Measurements from ENCODE around the gene UNC80. TPM values are rescaled to one million over a fixed set of nuclear protein-coding genes. Genes with fewer than 3 reads are reported as not detected.

UNC80 gene
- total RNA-seq, 1 donor from 2014 or later: 2.8 TPM

- Mint-ChIP-seq H3K36me3 (ENCODE audit: low read depth) (no peaks in the 10 kb centered on the region), H3K4me3 (no peak overlapping the region), H3K27ac (ENCODE audit: unreplicated experiment) (no peak overlapping the region), H3K9me3 (no peaks in the 10 kb centered on the region), H3K27me3 (ENCODE audit: low read depth) (no peaks in the 10 kb centered on the region), H3K4me1 (no peaks in the 10 kb centered on the region)
- TF ChIP-seq CTCF (conservative IDR thresholded peaks at IDR 0.05): no peak
- no peak for DNase-seq (ENCODE audit: low read depth, low spot score)
These were observed 205.2 kb downstream of the UNC80 start for GRCh38 chr2:209976698-209977385.

DNA sequence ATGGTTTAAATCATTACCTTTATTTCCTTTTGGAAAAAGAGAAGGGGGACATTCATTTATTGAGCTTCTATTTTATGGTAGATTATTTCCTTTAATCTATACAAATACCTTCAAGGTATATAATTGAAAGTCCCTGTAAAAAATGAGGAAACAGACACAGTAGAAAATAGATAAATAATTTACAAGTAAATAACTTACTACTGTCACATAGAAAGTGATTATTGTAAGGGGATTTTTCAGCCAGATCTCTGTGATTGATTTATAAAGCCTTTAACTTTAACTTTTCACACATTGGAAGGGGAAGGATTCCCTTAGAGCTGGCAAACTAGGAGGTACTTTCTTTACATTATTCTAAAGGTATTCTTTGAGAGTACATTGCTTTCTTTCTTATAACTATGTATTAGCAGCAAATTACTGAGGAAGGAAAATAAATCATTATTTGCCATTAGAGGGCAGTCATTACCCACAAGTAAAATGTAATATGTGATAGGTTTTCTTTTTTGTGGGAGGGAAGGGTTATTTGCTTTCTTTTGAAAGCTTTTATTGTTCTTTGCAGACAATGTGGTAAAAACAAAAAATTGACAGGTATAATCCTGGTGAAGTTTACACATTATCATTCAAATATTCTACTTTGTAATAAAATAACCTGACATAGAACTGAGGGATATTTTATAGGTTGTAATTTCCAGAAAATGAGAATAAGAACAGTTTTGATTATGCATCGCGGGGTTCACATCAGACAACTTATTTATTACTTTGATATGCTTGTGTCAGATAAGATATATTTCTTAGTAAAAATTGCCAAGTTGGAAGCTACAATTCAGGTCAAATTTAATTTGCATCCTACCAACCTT lies 206.0 kb downstream of the UNC80 start:
- DNase-seq (ENCODE audit: low read depth, low spot score): no peak
- TF ChIP-seq CTCF (conservative IDR thresholded peaks at IDR 0.05): peak; percentile 76
- no peaks in the 10 kb centered on the region for H3K36me3 Mint-ChIP-seq (ENCODE audit: low read depth)
- no peak overlapping the region for H3K27ac Mint-ChIP-seq (ENCODE audit: unreplicated experiment)
- H3K4me1 Mint-ChIP-seq: no peaks in the 10 kb centered on the region
- H3K27me3 Mint-ChIP-seq (ENCODE audit: low read depth): no peaks in the 10 kb centered on the region
- no peaks in the 10 kb centered on the region for H3K9me3 Mint-ChIP-seq
- H3K4me3 Mint-ChIP-seq: no peak overlapping the region

DNA sequence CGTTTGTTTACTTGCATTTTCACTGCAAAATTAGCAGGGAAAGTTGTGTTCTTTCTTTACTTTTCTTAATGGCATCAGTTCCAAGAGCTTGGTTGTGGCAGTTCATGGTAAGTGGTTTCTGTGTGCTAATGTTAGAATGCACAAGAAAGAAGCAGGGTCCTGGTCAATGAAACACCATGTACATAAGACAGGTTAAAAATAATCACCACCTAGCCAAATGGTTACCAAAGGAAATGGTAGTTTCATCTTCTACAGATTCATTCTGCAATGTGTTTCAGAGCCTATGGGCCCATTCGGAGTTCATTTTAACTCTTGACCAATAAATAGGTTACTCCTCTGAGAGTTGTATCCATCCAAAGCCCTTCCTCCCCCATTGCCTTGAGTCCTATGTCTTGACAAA lies 212.7 kb downstream of the UNC80 start:
- Mint-ChIP-seq H3K27me3 (ENCODE audit: low read depth) (no peaks in the 10 kb centered on the region), H3K4me3 (no peak overlapping the region), H3K36me3 (ENCODE audit: low read depth) (no peaks in the 10 kb centered on the region), H3K27ac (ENCODE audit: unreplicated experiment) (no peak overlapping the region), H3K9me3 (no peaks in the 10 kb centered on the region), H3K4me1 (no peaks in the 10 kb centered on the region)
- TF ChIP-seq CTCF (conservative IDR thresholded peaks at IDR 0.05): no peak
- no peak for DNase-seq (ENCODE audit: low read depth, low spot score)

- Mint-ChIP-seq H3K9me3 (no peaks in the 10 kb centered on the region), H3K4me1 (no peaks in the 10 kb centered on the region), H3K4me3 (no peak overlapping the region), H3K27ac (ENCODE audit: unreplicated experiment) (no peak overlapping the region), H3K27me3 (ENCODE audit: low read depth) (no peaks in the 10 kb centered on the region), H3K36me3 (ENCODE audit: low read depth) (no peaks in the 10 kb centered on the region)
- TF ChIP-seq CTCF (conservative IDR thresholded peaks at IDR 0.05): no peak
- no peak for DNase-seq (ENCODE audit: low read depth, low spot score)
These were observed 214.2 kb downstream of the UNC80 start for GRCh38 chr2:209985874-209986273.

GRCh38 chr2:209986415-209986814 lies 214.8 kb downstream of the UNC80 start:
- H3K4me3 Mint-ChIP-seq: no peak overlapping the region
- TF ChIP-seq CTCF (conservative IDR thresholded peaks at IDR 0.05): no peak

More at GRCh38 chr2:209986415-209986814, 214.8 kb downstream of the UNC80 start:
- Mint-ChIP-seq H3K9me3 (no peaks in the 10 kb centered on the region), H3K36me3 (ENCODE audit: low read depth) (no peaks in the 10 kb centered on the region), H3K4me1 (no peaks in the 10 kb centered on the region), H3K27ac (ENCODE audit: unreplicated experiment) (no peak overlapping the region), H3K27me3 (ENCODE audit: low read depth) (no peaks in the 10 kb centered on the region)
- DNase-seq (ENCODE audit: low read depth, low spot score): no peak

All from neural crest cell (in vitro differentiated cells).